ENCODE data around the gene ADAM29. TPM values are rescaled to one million over a fixed set of nuclear protein-coding genes. Genes with fewer than 3 reads are reported as not detected.

ADAM29 gene
- total RNA-seq, 1 experiment from 2014 or later: not detected

DNA sequence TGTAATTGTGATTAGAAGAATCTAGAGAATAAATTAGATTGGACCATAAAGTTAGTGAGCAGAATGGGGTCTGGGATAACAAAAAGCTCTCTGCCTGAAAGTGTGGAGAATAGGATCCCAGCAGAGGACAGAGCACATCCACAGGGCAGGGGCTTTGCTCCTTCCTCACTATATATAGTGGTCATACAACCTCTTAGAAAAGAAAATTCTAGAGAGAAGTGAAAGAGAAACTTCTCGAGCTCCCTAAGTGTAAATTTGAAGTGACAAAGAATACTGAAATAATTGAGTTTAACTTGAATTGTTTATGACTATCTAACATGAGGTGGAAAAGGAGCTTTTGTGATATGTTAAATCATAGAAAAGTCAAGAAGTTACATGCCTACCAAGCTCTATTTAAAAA, 14.9 kb downstream of the ADAM29 start:
- Histone ChIP-seq H3K9ac (ENCODE audit: low read length) (no peak overlapping the region), H4K20me1 (ENCODE audit: insufficient read depth) (no peaks in the 10 kb centered on the region), H3K9me2 (ENCODE audit: insufficient read depth) (no peaks in the 10 kb centered on the region), H3K4me3 (replicated peaks in 1 of 2; ENCODE audit: low read depth in 1 of 2, low read length in 2 of 2) (no peak overlapping the region), H3K4me1 (ENCODE audit: control insufficient read depth in 1 of 2, insufficient read depth in 2 of 2, low read length in 2 of 2) (no peaks in the 10 kb centered on the region), H3K79me2 (ENCODE audit: insufficient read depth, low read length) (no peaks in the 10 kb centered on the region), H3K4me2 (ENCODE audit: low read length) (no peak overlapping the region), H3K27me3 (ENCODE audit: insufficient read depth, low read length) (no peaks in the 10 kb centered on the region), H2AFZ (ENCODE audit: low read depth, low read length, poor library complexity, severe bottlenecking) (no peak overlapping the region), H3K27ac (ENCODE audit: low read depth, low read length) (no peak overlapping the region), H3K9me3 (ENCODE audit: control insufficient read depth in 1 of 2, insufficient read depth in 1 of 2, low read depth in 1 of 2, low read length in 2 of 2) (no peaks in the 10 kb centered on the region), H3K36me3 (ENCODE audit: control insufficient read depth in 1 of 2, insufficient read depth in 2 of 2, low read length in 2 of 2) (no peaks in the 10 kb centered on the region)
- no peak for TF ChIP-seq CBX3 (IDR thresholded peaks at IDR 0.05; ENCODE audit: low read depth)
- TF ChIP-seq EZH2phosphoT487 (IDR thresholded peaks at IDR 0.05; ENCODE audit: borderline replicate concordance): no peak
- no peak for TF ChIP-seq CEBPB (IDR thresholded peaks at IDR 0.05; ENCODE audit: low read depth)
- no peak for TF ChIP-seq SRF (IDR thresholded peaks at IDR 0.05; ENCODE audit: low read depth)
- TF ChIP-seq, protein P1, sequence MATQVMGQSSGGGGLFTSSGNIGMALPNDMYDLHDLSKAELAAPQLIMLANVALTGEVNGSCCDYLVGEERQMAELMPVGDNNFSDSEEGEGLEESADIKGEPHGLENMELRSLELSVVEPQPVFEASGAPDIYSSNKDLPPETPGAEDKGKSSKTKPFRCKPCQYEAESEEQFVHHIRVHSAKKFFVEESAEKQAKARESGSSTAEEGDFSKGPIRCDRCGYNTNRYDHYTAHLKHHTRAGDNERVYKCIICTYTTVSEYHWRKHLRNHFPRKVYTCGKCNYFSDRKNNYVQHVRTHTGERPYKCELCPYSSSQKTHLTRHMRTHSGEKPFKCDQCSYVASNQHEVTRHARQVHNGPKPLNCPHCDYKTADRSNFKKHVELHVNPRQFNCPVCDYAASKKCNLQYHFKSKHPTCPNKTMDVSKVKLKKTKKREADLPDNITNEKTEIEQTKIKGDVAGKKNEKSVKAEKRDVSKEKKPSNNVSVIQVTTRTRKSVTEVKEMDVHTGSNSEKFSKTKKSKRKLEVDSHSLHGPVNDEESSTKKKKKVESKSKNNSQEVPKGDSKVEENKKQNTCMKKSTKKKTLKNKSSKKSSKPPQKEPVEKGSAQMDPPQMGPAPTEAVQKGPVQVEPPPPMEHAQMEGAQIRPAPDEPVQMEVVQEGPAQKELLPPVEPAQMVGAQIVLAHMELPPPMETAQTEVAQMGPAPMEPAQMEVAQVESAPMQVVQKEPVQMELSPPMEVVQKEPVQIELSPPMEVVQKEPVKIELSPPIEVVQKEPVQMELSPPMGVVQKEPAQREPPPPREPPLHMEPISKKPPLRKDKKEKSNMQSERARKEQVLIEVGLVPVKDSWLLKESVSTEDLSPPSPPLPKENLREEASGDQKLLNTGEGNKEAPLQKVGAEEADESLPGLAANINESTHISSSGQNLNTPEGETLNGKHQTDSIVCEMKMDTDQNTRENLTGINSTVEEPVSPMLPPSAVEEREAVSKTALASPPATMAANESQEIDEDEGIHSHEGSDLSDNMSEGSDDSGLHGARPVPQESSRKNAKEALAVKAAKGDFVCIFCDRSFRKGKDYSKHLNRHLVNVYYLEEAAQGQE (IDR thresholded peaks at IDR 0.05; ENCODE audit: low read depth): no peak
- no peak for TF ChIP-seq EZH2 (IDR thresholded peaks at IDR 0.05)
- no peak for TF ChIP-seq EGR1 (IDR thresholded peaks at IDR 0.05; ENCODE audit: low read depth)
- TF ChIP-seq SIN3A (IDR thresholded peaks at IDR 0.05; ENCODE audit: low read depth): no peak
- no peak for TF ChIP-seq POLR2AphosphoS5 (IDR thresholded peaks at IDR 0.05; ENCODE audit: low read depth, low read length)
- no peak for TF ChIP-seq TCF7L2 (IDR thresholded peaks at IDR 0.05; ENCODE audit: borderline replicate concordance, extremely low read depth, insufficient read depth, insufficient read length)
- TF ChIP-seq JUND (IDR thresholded peaks at IDR 0.05): no peak
- no peak for TF ChIP-seq SP1 (IDR thresholded peaks at IDR 0.05; ENCODE audit: low read depth)
- TF ChIP-seq FOSL1 (IDR thresholded peaks at IDR 0.05; ENCODE audit: low read depth): no peak
- TF ChIP-seq, protein P2, sequence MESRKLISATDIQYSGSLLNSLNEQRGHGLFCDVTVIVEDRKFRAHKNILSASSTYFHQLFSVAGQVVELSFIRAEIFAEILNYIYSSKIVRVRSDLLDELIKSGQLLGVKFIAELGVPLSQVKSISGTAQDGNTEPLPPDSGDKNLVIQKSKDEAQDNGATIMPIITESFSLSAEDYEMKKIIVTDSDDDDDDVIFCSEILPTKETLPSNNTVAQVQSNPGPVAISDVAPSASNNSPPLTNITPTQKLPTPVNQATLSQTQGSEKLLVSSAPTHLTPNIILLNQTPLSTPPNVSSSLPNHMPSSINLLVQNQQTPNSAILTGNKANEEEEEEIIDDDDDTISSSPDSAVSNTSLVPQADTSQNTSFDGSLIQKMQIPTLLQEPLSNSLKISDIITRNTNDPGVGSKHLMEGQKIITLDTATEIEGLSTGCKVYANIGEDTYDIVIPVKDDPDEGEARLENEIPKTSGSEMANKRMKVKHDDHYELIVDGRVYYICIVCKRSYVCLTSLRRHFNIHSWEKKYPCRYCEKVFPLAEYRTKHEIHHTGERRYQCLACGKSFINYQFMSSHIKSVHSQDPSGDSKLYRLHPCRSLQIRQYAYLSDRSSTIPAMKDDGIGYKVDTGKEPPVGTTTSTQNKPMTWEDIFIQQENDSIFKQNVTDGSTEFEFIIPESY (IDR thresholded peaks at IDR 0.05; ENCODE audit: extremely low read depth, insufficient replicate concordance, low read length): no peak
- TF ChIP-seq ELF1 (IDR thresholded peaks at IDR 0.05; ENCODE audit: borderline replicate concordance, low read depth): no peak
- TF ChIP-seq, protein P3, sequence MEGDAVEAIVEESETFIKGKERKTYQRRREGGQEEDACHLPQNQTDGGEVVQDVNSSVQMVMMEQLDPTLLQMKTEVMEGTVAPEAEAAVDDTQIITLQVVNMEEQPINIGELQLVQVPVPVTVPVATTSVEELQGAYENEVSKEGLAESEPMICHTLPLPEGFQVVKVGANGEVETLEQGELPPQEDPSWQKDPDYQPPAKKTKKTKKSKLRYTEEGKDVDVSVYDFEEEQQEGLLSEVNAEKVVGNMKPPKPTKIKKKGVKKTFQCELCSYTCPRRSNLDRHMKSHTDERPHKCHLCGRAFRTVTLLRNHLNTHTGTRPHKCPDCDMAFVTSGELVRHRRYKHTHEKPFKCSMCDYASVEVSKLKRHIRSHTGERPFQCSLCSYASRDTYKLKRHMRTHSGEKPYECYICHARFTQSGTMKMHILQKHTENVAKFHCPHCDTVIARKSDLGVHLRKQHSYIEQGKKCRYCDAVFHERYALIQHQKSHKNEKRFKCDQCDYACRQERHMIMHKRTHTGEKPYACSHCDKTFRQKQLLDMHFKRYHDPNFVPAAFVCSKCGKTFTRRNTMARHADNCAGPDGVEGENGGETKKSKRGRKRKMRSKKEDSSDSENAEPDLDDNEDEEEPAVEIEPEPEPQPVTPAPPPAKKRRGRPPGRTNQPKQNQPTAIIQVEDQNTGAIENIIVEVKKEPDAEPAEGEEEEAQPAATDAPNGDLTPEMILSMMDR (IDR thresholded peaks at IDR 0.05 in 2 of 3, conservative IDR thresholded peaks at IDR 0.05 in 1 of 3; ENCODE audit: borderline replicate concordance in 1 of 3, insufficient read depth in 1 of 3, low read depth in 2 of 3, low read length in 2 of 3): no peak
- no peak for TF ChIP-seq ZNF274 (IDR thresholded peaks at IDR 0.05; ENCODE audit: low read depth, low read length)
- TF ChIP-seq YY1 (IDR thresholded peaks at IDR 0.05; ENCODE audit: extremely low read depth, insufficient replicate concordance, low read depth, low read length): no peak
- ATAC-seq (no peak), DNase-seq (ENCODE audit: low read depth, low spot score) (no peak)
- intact Hi-C loops (cut with micrococcal nuclease): no loop called here
- RAD21 ChIA-PET (ENCODE audit: low non-redundant PET in 1 of 2, low total read pairs in 2 of 2, uncharacterized antibody in 2 of 2, unreplicated experiment in 2 of 2): no interaction called here
- POLR2A ChIA-PET: no interaction called here
- CTCF ChIA-PET: no interaction called here
- no TSS peak for BruUV-seq (replicated peaks)
